Osteoblast (primary cell): ENCODE results near the gene TAF7. TPM values are rescaled to one million over a fixed set of nuclear protein-coding genes. Genes with fewer than 3 reads are reported as not detected.

Experiments
- DNase-seq: peaks from one replicate; pipeline ENCODE4 v3.0.0; 2011; ENCODE audit warnings: low spot score, mixed read lengths; ENCODE audit not compliant: insufficient read length; ENCODE audit errors: missing footprints
- H2AFZ ChIP-seq: 2 replicates; pipeline ENCODE4 v1.6.0; 2011; ENCODE audit warnings: mild to moderate bottlenecking, low read length
- H3K27ac ChIP-seq: 2 replicates; pipeline ENCODE4 v1.5.1; 2011; ENCODE audit warnings: mild to moderate bottlenecking, low read depth, low read length, moderate library complexity
- H3K27me3 ChIP-seq: 2 replicates; pipeline ENCODE4 v1.6.0; 2012; ENCODE audit warnings: mild to moderate bottlenecking, control low read depth, inconsistent platforms, low read length, moderate library complexity; ENCODE audit not compliant: insufficient read depth
- H3K36me3 ChIP-seq: 2 replicates; pipeline ENCODE4 v1.5.1; 2011; ENCODE audit warnings: mild to moderate bottlenecking, low read length, control low read depth, moderate library complexity; ENCODE audit not compliant: insufficient read depth
- H3K4me1 ChIP-seq: 2 replicates; pipeline ENCODE4 v1.5.1; 2011; ENCODE audit warnings: mild to moderate bottlenecking, low read length, control low read depth, moderate library complexity; ENCODE audit not compliant: insufficient read depth
- H3K4me2 ChIP-seq: 2 replicates; pipeline ENCODE4 v1.6.0; 2011; ENCODE audit warnings: mild to moderate bottlenecking, low read length; ENCODE audit not compliant: insufficient read depth
- H3K4me3 ChIP-seq: fragments of 200-600 bp; sonication (generic); 3 replicates; pipeline ENCODE4 v1.5.1; 2012; ENCODE audit warnings: mild to moderate bottlenecking, low read length, inconsistent platforms; ENCODE audit not compliant: insufficient read depth
- H3K79me2 ChIP-seq: 2 replicates; pipeline ENCODE4 v1.6.0; 2012; ENCODE audit warnings: mild to moderate bottlenecking, low read length, control low read depth, inconsistent platforms; ENCODE audit not compliant: insufficient read depth
- H3K9me3 ChIP-seq: 2 replicates; pipeline ENCODE4 v1.5.1; 2011; ENCODE audit warnings: low read depth, low read length, control low read depth
- H4K20me1 ChIP-seq: 2 replicates; pipeline ENCODE4 v1.6.0; 2012; ENCODE audit warnings: mild to moderate bottlenecking, low read length, control low read depth; ENCODE audit not compliant: insufficient read depth
- total RNA-seq: library from RNA; depleted of rRNA; stranded (reverse); fragments of >200 nt; gene quantifications from 2 replicates; pipeline ENCODE4 v1.2.3, GENCODE V29; 2012
- TF ChIP-seq, protein P1 (sequence below): IDR thresholded peaks from 2 replicates; pipeline ENCODE4 v1.5.1; 2011; ENCODE audit warnings: mild to moderate bottlenecking, low read depth, low read length, moderate library complexity; ENCODE audit errors: extremely low read depth

Gene TAF7
- total RNA-seq, 1 donor, result 48.1 TPM

DNA sequence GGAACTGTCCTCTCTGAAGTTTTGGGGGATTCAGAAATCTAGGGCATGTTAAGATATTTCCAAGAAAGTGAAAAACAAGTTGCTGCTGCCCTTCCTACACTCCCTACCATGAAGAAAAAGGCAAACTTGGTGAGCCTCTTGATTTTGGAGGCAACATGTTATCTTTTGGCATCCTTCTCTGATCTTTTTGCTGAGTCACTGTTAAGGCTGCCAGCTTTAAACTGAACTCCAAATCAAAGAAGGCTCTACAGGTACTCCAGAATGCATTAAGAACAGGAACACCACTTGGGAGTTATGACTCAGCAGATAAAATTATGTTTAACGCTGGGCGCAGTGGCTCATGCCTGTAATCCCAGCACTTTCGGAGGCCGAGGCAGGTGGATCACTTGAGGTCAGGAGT lies 51.4 kb downstream of the TAF7 start:
- Histone ChIP-seq H3K27me3 (no peaks in the 10 kb centered on the region), H3K4me2 (no peak overlapping the region), H2AFZ (no peak overlapping the region), H4K20me1 (no peaks in the 10 kb centered on the region), H3K27ac (no peak overlapping the region), H3K4me1 (no peaks in the 10 kb centered on the region), H3K79me2 (no peaks in the 10 kb centered on the region), H3K9me3 (peaks cover 12% of the 10 kb centered on the region), H3K4me3 (no peak overlapping the region), H3K36me3 (no peaks in the 10 kb centered on the region)
- DNase-seq, result no peak
- TF ChIP-seq, protein P1, sequence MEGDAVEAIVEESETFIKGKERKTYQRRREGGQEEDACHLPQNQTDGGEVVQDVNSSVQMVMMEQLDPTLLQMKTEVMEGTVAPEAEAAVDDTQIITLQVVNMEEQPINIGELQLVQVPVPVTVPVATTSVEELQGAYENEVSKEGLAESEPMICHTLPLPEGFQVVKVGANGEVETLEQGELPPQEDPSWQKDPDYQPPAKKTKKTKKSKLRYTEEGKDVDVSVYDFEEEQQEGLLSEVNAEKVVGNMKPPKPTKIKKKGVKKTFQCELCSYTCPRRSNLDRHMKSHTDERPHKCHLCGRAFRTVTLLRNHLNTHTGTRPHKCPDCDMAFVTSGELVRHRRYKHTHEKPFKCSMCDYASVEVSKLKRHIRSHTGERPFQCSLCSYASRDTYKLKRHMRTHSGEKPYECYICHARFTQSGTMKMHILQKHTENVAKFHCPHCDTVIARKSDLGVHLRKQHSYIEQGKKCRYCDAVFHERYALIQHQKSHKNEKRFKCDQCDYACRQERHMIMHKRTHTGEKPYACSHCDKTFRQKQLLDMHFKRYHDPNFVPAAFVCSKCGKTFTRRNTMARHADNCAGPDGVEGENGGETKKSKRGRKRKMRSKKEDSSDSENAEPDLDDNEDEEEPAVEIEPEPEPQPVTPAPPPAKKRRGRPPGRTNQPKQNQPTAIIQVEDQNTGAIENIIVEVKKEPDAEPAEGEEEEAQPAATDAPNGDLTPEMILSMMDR, result no peak

Other genes starting within 250 kb of the TAF7 start
- gene PCDHB2, start 226.2 kb downstream of the TAF7 start, total RNA-seq, result 1.2 and 1.4 TPM in 2 replicates
- gene PCDHB3, start 220.3 kb downstream of the TAF7 start, total RNA-seq, result 0.36 and 0.88 TPM in 2 replicates
- gene PCDHB4, start 199.0 kb downstream of the TAF7 start, total RNA-seq, result 1.1 and 1.2 TPM in 2 replicates
- gene PCDHB5, start 185.6 kb downstream of the TAF7 start, total RNA-seq, result 1.5 and 2.9 TPM in 2 replicates
- gene PCDHB6, start 170.7 kb downstream of the TAF7 start, total RNA-seq, result 0.59 and 0.72 TPM in 2 replicates
- gene PCDHB7, start 148.1 kb downstream of the TAF7 start, total RNA-seq, result 2.2 and 2.4 TPM in 2 replicates
- gene PCDHB8, start 143.0 kb downstream of the TAF7 start, total RNA-seq, result 0.36 and 0.88 TPM in 2 replicates
- gene PCDHB16, start 138.4 kb downstream of the TAF7 start, total RNA-seq, result 1.1 and 3.5 TPM in 2 replicates
- 1.2 and 1.8 TPM in 2 replicates for gene PCDHB9, start 133.6 kb downstream of the TAF7 start, total RNA-seq
- 2.2 and 2.7 TPM in 2 replicates for gene PCDHB10, start 128.4 kb downstream of the TAF7 start, total RNA-seq
- gene PCDHB11, start 121.2 kb downstream of the TAF7 start, total RNA-seq, result 1.1 and 1.8 TPM in 2 replicates
- gene PCDHB12, start 112.1 kb downstream of the TAF7 start, total RNA-seq, result 0.59 and 0.72 TPM in 2 replicates
- 2.1 and 2.2 TPM in 2 replicates for gene PCDHB13, start 106.9 kb downstream of the TAF7 start, total RNA-seq
- gene PCDHB14, start 97.4 kb downstream of the TAF7 start, total RNA-seq, result 2.7 and 2.9 TPM in 2 replicates
- gene PCDHB15, start 75.4 kb downstream of the TAF7 start, total RNA-seq, result 0.88 and 1.1 TPM in 2 replicates
- gene SLC25A2, start 16.7 kb downstream of the TAF7 start, total RNA-seq, result 0.36 and 0.59 TPM in 2 replicates
- 1.1 and 1.5 TPM in 2 replicates for gene PCDHGA1, start 9.7 kb upstream of the TAF7 start, total RNA-seq
- 2.7 and 2.9 TPM in 2 replicates for gene PCDHGA2, start 18.0 kb upstream of the TAF7 start, total RNA-seq
- 2.4 and 2.9 TPM in 2 replicates for gene PCDHGA3, start 23.0 kb upstream of the TAF7 start, total RNA-seq
- 3.3 and 5.0 TPM in 2 replicates for gene PCDHGB1, start 29.3 kb upstream of the TAF7 start, total RNA-seq
- 6.8 and 6.9 TPM in 2 replicates for gene PCDHGA4, start 34.2 kb upstream of the TAF7 start, total RNA-seq
- gene PCDHGB2, start 39.2 kb upstream of the TAF7 start, total RNA-seq, result 4.3 and 5.6 TPM in 2 replicates
- 2.5 and 2.7 TPM in 2 replicates for gene PCDHGA5, start 43.4 kb upstream of the TAF7 start, total RNA-seq
- 6.2 and 8.0 TPM in 2 replicates for gene PCDHGB3, start 49.5 kb upstream of the TAF7 start, total RNA-seq
- 5.0 and 5.1 TPM in 2 replicates for gene PCDHGA6, start 53.1 kb upstream of the TAF7 start, total RNA-seq
- 6.5 TPM in 2 replicates for gene PCDHGA7, start 62.0 kb upstream of the TAF7 start, total RNA-seq
- gene PCDHGB4, start 66.9 kb upstream of the TAF7 start, total RNA-seq, result 14.1 and 15.9 TPM in 2 replicates
- gene PCDHGA8, start 71.8 kb upstream of the TAF7 start, total RNA-seq, result 3.5 and 3.6 TPM in 2 replicates
- 21.5 and 24.2 TPM in 2 replicates for gene PCDHGB5, start 77.2 kb upstream of the TAF7 start, total RNA-seq
- 6.2 and 6.5 TPM in 2 replicates for gene PCDHGA9, start 82.0 kb upstream of the TAF7 start, total RNA-seq
- gene PCDHGB6, start 87.2 kb upstream of the TAF7 start, total RNA-seq, result 6.2 and 8.0 TPM in 2 replicates
- gene PCDHGA10, start 92.2 kb upstream of the TAF7 start, total RNA-seq, result 23.2 and 24.8 TPM in 2 replicates
- gene PCDHGB7, start 96.9 kb upstream of the TAF7 start, total RNA-seq, result 18.5 and 19.2 TPM in 2 replicates
- 12.3 and 16.5 TPM in 2 replicates for gene PCDHGA11, start 100.3 kb upstream of the TAF7 start, total RNA-seq
- 20.6 and 33.6 TPM in 2 replicates for gene PCDHGA12, start 109.7 kb upstream of the TAF7 start, total RNA-seq
- gene PCDHGC3, start 155.2 kb upstream of the TAF7 start, total RNA-seq, result 59.4 and 91.3 TPM in 2 replicates
- gene PCDHGC4, start 164.2 kb upstream of the TAF7 start, total RNA-seq, result 2.9 and 3.8 TPM in 2 replicates
- gene PCDHGC5, start 168.3 kb upstream of the TAF7 start, total RNA-seq, result 3.6 and 5.3 TPM in 2 replicates